HAP-1 (cell line): ENCODE measurements around the gene ATP6V1B1.

Source experiments
- DNase-seq, 2 experiments: peaks; one replicate each; pipeline ENCODE4 v3.0.0-alpha.2; 2016 to 2020; ENCODE audit warnings: low spot score in 2 of 2
- H3K27me3 ChIP-seq: fragments of 250-450 bp; sonication (Bioruptor Pico); 2 replicates; pipeline ENCODE4 v1.5.1; 2020; ENCODE audit warnings: low read depth, mild to moderate bottlenecking, moderate library complexity
- H3K36me3 ChIP-seq: fragments of 250-450 bp; sonication (Bioruptor Pico); replicated peaks from 2 replicates; pipeline ENCODE4 v1.5.1; 2020; ENCODE audit warnings: mild to moderate bottlenecking
- H3K4me1 ChIP-seq: fragments of 250-450 bp; sonication (Bioruptor Pico); 2 replicates; pipeline ENCODE4 v1.5.1; 2020; ENCODE audit warnings: mild to moderate bottlenecking
- H3K4me3 ChIP-seq: fragments of 250-450 bp; sonication (Bioruptor Pico); 2 replicates; pipeline ENCODE4 v1.5.1; 2020; ENCODE audit warnings: mild to moderate bottlenecking, moderate library complexity
- H3K9me3 ChIP-seq: fragments of 250-450 bp; sonication (Bioruptor Pico); 2 replicates; pipeline ENCODE4 v1.5.1; 2020; ENCODE audit warnings: mild to moderate bottlenecking, moderate library complexity
- in situ Hi-C: fragments of 300-500 bp; cut with MboI; formaldehyde crosslinking; loops from 3 replicates; pipeline ENCODE4 v1.14.3; 2020; ENCODE audit warnings: low sequenced_read_pairs, inconsistent platforms, mixed read lengths

ATP6V1B1 gene

DNA sequence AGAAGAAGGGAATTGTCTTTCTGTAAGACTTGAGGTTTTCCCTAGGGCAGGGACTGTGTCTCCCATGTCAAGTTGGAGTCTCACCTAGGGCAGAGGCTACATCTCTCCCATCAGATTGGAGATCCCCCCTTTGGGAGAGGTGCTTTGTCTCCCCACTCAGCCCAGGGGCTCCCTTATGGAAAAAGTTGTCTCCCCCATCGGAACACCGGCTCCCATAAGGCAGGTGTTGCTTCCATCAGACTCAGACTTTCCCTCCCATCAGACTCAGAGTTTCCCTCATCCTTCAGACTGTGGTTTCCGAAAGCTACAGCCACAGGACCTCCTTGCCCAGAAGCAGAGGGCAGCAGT lies 48.5 kb downstream of the ATP6V1B1 start:
- H3K9me3 ChIP-seq: no peaks in the 10 kb centered on the region
- no peaks in the 10 kb centered on the region for H3K4me1 ChIP-seq
- peaks cover 28% of the 10 kb centered on the region for H3K36me3 ChIP-seq
- H3K27me3 ChIP-seq: no peaks in the 10 kb centered on the region
- in situ Hi-C loops: no loop called here
- H3K4me3 ChIP-seq: no peak overlapping the region
- DNase-seq: peak in 1 of 2 experiments; percentile 2

DNA sequence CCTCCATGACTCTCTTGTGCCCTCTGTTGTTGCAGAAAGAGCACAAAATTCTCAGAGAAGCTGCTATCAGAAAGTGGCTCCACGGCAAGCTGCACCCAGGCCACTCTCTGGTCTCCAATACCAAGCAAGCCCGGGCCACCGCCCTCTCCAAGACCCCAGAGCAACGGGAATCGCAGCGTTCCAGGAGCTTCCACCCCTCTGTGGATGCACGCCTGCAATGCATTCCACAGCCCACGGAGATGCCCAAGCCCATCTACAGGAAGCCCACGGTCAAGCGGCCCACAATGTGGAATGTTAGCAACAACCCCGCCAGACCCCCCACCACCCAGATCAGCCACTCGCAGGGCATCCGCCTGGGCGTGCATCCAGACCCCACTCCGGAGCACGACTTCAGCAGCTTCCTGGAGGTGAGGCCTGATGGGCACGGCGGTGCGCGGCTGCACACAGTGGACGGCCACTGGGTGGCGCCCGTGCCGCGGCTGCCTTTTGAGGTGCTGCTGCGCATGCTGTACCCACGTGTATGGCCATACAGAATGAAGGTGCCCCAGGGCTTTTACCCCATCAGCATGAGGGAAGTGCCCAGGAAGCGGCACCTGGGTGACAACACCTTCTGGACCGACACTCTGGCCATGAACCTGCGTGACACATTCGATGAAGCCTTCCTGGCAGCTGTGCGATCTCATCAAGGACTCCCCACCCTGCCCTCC lies 49.0 kb downstream of the ATP6V1B1 start:
- peak in 1 of 2 experiments; percentile 50 for DNase-seq
- Histone ChIP-seq H3K27me3 (no peaks in the 10 kb centered on the region), H3K9me3 (no peaks in the 10 kb centered on the region), H3K36me3 (peaks cover 33% of the 10 kb centered on the region), H3K4me3 (no peak overlapping the region), H3K4me1 (no peaks in the 10 kb centered on the region)
- in situ Hi-C loops: no loop called here

DNA sequence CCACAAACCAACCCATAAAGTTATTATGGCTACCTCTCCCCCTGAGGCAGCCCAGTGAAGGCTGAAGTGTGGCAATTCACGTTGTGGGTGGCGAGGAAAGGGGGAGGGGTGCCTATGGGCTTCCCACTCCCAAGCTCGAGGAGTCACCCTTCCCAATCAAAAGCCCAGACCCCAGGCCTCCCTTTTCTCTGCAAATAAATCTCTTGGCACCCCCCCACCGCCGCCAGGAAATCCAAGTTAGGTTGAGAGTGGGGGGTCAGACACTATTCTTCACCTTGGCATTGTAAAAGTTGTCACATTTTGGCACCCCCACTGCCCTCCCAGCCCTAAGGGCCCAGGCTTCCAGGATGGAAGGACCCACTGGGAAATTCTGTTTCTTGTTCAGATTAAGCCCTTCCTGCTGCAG lies 49.6 kb downstream of the ATP6V1B1 start:
- H3K4me3 ChIP-seq: no peak overlapping the region
- H3K9me3 ChIP-seq: no peaks in the 10 kb centered on the region
- no peaks in the 10 kb centered on the region for H3K4me1 ChIP-seq
- no peak for DNase-seq
- in situ Hi-C loops: no loop called here
- H3K27me3 ChIP-seq: no peaks in the 10 kb centered on the region
- peaks cover 39% of the 10 kb centered on the region for H3K36me3 ChIP-seq

DNA sequence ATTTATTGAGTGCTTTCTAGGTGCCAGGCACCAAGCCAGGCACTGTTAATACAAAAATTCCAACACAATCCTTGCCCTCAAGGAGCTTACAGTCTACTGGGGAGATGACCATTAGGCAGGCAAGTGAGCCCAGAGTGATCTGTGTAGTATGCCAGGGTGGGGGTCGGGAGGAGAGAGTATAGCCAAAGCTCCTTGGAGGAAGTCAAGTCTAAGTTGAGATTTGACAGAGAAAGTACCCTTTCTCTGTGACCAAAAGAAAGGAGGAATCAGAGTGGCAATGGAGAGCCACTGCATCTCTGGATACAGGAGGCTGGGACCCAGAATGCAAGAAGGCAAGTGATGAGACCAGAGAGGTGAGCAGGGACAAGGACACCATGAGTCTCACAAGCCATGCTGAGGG lies 50.3 kb downstream of the ATP6V1B1 start:
- no peak overlapping the region for H3K4me3 ChIP-seq
- H3K36me3 ChIP-seq: peaks cover 43% of the 10 kb centered on the region
- H3K9me3 ChIP-seq: no peaks in the 10 kb centered on the region
- DNase-seq: no peak
- in situ Hi-C loops: no loop called here
- H3K27me3 ChIP-seq: no peaks in the 10 kb centered on the region
- H3K4me1 ChIP-seq: no peaks in the 10 kb centered on the region

DNA sequence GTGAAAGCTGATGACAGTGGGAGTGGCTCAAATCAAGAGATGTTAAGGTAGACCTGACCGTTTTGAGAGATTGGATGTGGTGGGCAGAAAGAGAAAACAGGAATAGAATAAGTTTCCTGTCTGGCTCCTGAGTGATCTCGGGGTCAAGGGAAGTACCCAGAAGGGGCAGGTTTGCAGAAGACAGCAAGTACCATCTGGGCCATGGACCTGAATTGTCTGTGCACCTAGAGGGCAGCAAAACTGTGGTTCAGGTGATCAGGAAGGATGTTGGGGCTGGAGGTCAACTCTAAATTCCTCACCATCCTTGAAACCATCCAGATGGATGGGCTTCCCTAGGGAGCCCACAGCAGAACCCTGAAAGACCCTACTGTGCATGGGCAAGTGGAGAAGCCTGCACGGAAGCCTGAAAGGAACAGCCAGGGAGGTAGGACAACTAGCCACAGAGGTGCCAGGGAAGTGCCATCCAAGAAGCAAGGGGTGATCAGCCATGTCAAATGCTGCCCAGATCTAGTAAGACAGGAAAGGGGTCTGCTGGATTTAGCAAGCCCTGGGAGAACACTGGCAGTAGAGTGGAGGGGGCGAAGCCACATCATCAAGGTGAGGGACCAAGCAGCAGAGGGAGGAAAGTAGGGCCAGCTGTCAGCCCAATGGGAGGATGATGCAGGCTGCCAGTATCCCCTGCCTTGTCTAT lies 50.9 kb downstream of the ATP6V1B1 start:
- H3K9me3 ChIP-seq: no peaks in the 10 kb centered on the region
- peaks cover 45% of the 10 kb centered on the region for H3K36me3 ChIP-seq
- DNase-seq: no peak
- no peaks in the 10 kb centered on the region for H3K27me3 ChIP-seq
- no peaks in the 10 kb centered on the region for H3K4me1 ChIP-seq
- no peak overlapping the region for H3K4me3 ChIP-seq
- in situ Hi-C loops: no loop called here

DNA sequence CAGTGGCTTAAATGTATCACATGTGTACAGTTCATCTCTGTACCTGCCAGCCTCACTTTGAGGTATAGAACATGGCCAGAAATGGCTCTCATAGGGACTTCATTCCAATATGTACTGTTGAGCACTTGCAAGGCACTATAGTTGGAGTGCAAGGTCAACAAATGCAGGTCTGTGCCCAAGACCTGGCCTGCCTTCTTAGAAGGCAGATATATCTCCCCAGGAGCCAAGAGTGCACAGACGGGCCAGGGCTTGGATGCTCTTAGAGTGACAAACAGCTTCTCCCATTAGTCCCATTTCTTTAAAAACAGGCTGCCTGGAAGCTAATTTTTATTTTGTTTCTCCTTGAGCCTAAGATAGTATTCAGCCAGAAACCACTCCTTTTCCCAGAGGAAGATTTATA lies 51.7 kb downstream of the ATP6V1B1 start:
- peaks cover 46% of the 10 kb centered on the region for H3K36me3 ChIP-seq
- no peaks in the 10 kb centered on the region for H3K9me3 ChIP-seq
- no peaks in the 10 kb centered on the region for H3K27me3 ChIP-seq
- no peak for DNase-seq
- in situ Hi-C loops: no loop called here
- no peak overlapping the region for H3K4me3 ChIP-seq
- no peaks in the 10 kb centered on the region for H3K4me1 ChIP-seq

DNA sequence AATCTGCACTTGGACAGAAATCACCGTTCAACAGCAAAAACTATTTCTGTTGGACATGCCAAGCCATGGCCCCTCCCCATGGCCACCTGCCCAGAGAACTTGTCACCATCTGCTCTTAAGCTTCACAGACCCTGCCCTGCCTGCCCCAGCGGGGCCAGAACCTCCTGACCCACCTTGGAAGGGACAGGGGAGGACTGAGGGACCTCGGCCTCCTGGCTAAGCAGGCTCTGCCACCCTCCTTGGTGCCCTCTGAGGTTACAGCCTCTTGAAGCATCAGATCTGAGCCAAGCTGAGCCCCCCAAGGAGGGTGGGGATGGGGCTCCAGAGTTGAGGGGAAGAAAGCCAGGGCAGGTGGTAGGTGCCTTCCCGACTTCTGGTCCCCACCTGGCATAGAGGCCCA lies 52.5 kb downstream of the ATP6V1B1 start:
- DNase-seq: no peak
- Histone ChIP-seq H3K4me1 (peaks cover under 1% of the 10 kb centered on the region; the same call in 1 of the 2 replicates), H3K36me3 (peaks cover 46% of the 10 kb centered on the region), H3K9me3 (no peaks in the 10 kb centered on the region), H3K4me3 (no peak overlapping the region), H3K27me3 (no peaks in the 10 kb centered on the region)
- in situ Hi-C loops: no loop called here

DNA sequence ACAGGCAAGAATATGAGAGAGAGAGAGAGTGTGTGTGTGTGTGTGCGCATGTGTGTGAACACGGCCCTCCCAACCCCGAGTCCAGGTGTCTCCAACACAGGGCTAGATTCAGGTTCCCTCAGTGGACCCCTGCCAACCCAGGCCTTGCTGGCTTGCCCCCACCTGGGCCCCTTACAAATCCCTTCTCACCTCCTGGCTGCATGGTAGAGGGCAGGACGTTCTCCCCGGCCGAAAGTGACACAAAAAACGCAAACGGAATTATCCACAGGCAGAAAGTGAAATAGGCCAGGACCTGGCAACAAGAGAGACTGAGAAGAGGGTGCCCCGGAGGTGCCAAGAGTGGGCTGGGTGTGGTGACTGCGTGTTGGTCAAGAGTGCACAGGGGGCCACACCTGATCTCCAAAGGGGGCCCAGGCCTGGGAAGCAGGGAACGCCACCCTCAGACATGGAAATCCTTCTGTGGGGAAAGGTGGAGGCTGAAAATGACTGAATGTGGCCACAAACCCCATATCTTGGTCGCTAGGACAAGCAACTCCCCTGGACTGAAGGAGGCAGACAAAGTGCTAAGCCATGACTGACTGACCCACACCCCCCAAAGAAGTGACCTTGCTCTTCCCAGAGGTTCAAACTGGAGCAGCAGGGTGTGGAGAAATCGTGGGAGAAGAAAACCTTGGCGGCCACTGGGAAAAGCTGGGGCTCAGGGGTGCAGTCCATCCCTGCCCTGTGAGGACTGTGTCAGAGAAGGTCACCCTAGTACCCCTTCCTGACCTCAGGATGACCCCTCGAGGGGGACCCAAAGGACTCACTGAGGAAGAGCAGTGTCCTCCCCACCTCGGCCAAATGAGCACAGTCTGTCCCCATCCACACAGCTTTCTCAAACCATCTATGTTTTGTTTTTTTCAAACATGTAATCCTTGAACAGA lies 53.3 kb downstream of the ATP6V1B1 start:
- in situ Hi-C loops: no loop called here
- Histone ChIP-seq H3K9me3 (no peaks in the 10 kb centered on the region), H3K27me3 (no peaks in the 10 kb centered on the region), H3K4me1 (peaks cover 9% of the 10 kb centered on the region), H3K36me3 (peaks cover 46% of the 10 kb centered on the region), H3K4me3 (no peak overlapping the region)
- no peak for DNase-seq

DNA sequence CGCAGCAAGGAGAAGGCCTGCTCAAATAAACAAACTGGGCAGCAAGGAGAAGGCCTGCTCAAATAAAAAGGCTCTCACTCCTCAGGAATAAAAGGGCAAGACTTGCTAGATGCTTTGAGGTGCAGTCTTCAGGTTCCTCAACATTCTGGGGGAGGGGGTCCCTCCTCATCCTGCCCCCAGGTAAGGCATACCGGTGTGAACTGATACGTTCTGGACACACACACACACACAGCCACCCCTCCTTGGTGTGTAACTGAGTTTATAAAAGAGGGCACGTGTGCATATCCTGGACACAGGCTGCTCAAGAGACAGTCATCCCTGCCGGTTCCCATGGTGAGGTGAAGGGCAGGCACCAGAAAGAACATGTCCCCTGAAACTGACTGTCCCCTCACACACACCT lies 54.5 kb downstream of the ATP6V1B1 start:
- H3K4me1 ChIP-seq: peaks cover 9% of the 10 kb centered on the region
- no peaks in the 10 kb centered on the region for H3K9me3 ChIP-seq
- DNase-seq: no peak
- no peaks in the 10 kb centered on the region for H3K27me3 ChIP-seq
- no peak overlapping the region for H3K4me3 ChIP-seq
- H3K36me3 ChIP-seq: peaks cover 46% of the 10 kb centered on the region
- in situ Hi-C loops: no loop called here

DNA sequence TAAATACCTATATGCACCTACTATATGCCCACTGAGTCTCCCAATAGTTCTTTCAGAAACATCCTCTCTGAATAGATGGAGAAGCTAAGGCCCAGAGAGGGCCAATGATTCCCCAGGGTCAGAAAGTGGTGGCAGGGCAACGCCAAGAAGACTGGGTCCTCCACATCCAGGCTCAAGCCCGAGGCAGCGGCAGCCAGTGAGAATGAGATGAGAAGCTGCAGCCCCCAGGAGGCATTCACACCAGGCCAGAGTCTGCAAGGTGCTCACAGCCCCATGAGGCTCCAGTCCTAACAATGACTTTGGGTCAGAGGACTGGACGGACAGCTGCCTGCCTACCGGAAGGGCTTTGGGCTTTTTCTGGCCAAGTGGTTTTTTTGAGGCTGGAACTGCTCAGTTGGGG lies 55.4 kb downstream of the ATP6V1B1 start:
- in situ Hi-C loops: no loop called here

DNA sequence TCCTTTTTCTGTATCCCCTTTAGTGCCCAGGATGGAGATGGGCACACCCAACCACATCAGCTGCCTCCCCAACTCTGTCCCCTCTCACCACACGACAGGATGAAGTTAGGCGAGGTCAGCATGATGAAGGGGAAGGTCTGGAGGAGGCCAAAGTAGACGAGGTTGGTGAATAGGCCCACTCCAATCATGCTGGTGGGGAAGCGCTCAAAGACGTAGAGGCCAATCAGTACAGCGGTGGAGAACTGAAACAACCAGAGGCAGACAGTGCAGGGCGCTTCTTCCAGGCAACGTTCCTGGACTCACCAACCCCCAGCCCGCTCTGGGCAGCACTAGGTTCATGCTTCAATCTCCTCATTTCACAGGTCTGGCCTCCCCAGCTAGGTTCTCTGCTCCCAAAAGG lies 56.0 kb downstream of the ATP6V1B1 start:
- H3K36me3 ChIP-seq: peaks cover 36% of the 10 kb centered on the region
- DNase-seq: no peak
- no peaks in the 10 kb centered on the region for H3K27me3 ChIP-seq
- in situ Hi-C loops: no loop called here
- no peak overlapping the region for H3K4me3 ChIP-seq
- peaks cover 9% of the 10 kb centered on the region for H3K4me1 ChIP-seq
- H3K9me3 ChIP-seq: no peaks in the 10 kb centered on the region

More for the DNA sequence above, 55.4 kb downstream of the ATP6V1B1 start:
- Histone ChIP-seq H3K36me3 (peaks cover 41% of the 10 kb centered on the region), H3K9me3 (no peaks in the 10 kb centered on the region), H3K4me1 (peaks cover 9% of the 10 kb centered on the region), H3K27me3 (no peaks in the 10 kb centered on the region), H3K4me3 (no peak overlapping the region)
- no peak for DNase-seq

DNA sequence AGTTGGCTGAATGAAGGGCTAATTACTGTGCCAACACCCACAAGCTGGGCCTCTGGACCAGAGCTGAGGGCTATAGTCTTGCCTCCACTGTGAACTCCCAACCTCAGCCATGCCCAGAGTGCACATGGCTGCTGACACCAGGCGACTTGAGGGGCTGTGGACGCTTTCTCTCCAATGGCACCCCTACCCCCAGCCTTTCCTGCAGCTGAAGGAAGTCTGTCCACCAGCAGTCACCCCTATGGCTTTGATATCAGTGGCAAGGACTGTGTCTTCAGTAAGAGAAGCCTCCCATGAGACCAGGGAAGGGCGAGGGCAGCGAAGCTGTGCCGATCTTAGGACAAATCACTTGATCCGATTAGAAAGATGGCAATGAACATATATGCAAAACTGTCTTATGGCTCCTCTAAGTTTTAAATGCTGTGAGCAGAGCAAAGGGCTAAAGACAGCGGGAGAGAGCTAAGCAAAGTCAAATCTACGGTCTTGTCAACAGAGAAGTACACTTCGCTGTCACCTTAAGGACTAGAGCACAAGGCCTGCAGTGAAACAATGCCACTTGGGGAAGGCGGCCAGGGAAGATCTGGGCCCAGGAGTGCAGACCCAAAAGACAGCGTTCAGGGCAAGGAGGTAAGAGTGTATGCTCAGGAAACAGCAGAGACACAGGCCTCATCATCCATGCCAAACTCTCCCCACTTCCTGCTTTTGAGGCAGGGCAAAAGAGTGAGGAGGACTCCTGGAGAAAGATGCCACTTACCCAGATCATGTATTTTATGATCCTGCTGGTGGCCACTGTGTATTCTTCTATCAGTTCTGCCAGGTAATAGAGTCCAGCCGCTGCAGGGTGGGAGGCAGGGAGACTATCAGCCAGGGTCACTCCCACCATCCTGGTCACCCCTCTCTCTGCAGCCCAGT lies 57.5 kb downstream of the ATP6V1B1 start:
- in situ Hi-C loops: no loop called here
- peaks cover 25% of the 10 kb centered on the region for H3K36me3 ChIP-seq
- H3K27me3 ChIP-seq: no peaks in the 10 kb centered on the region
- peaks cover 9% of the 10 kb centered on the region for H3K4me1 ChIP-seq
- H3K9me3 ChIP-seq: no peaks in the 10 kb centered on the region
- DNase-seq: no peak
- H3K4me3 ChIP-seq: peak overlapping the region; percentile 92

DNA sequence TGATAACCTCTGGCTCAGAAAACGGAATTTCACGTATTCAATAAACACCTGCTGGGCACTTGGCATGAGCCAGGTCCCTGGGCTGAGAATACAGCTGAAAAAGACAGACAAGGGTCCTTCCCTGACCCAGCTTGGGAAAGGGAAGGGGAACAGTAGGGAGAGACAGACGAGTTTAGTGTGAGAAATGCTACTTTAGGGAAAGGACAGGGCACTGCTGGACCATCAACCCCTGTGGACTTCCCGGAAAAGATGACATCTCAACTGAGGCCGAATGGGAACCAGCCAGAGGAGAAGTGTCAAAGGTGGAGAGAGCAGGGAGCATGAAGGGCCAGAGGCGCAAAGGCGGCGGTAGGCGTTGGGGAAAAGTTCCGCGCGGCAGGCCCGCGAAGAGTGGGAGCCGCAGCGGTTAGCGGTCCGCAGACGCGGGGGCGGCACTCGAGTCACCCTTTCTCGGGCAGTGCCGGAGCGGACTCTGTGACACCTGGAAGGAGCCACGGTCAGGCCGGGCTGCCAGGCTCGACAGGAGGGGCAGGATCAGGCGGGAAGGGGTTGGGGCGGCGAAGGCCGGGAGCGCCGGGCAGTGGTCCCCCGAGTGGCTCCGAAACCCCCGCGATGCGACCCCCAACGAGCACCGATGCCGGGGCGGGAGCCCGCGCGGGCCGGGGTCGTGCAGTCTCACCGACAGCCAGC lies 58.5 kb downstream of the ATP6V1B1 start:
- peak overlapping the region; percentile 92 for H3K4me3 ChIP-seq
- H3K27me3 ChIP-seq: no peaks in the 10 kb centered on the region
- H3K9me3 ChIP-seq: no peaks in the 10 kb centered on the region
- H3K36me3 ChIP-seq: peaks cover 19% of the 10 kb centered on the region
- in situ Hi-C loops: no loop called here
- DNase-seq: peak in 1 of 2 experiments; percentile 33
- peaks cover 9% of the 10 kb centered on the region for H3K4me1 ChIP-seq
